HepG2 (cell line): ENCODE measurements around the gene EBLN2. TPM values are rescaled to one million over a fixed set of nuclear protein-coding genes. Genes with fewer than 3 reads are reported as not detected.

ENCODE experiments used
- ATAC-seq: fragments of 200-7000 bp; cut with Tn5 transposase; 3 replicates; pipeline ENCODE4 v1.9.1; 2020; ENCODE audit warnings: mild to moderate bottlenecking, moderate library complexity
- BruUV-seq: library from RNA; stranded (reverse); fragments of 400-500 nt; replicated peaks from 2 replicates; lab custom pipeline; 2021; lab: Mats Ljungman, UMichigan
- CTCF ChIA-PET: fragments of 300-600 bp; formaldehyde crosslinking; extraction: SDS; loops from one replicate; lab custom pipeline; 2021; ENCODE audit warnings: low total read pairs, inconsistent platforms, low intra/inter-chr PET ratio; lab: Yijun Ruan, JAX
- POLR2A ChIA-PET: fragments of 350-600 bp; sonication (Branson Sonifier 250); formaldehyde crosslinking; loops from one replicate; lab custom pipeline; 2020; ENCODE audit warnings: antibody characterized with exemption, inconsistent platforms; lab: Yijun Ruan, JAX
- DNase-seq: peaks from one replicate; pipeline ENCODE4 v3.0.0-alpha.2; 2015; ENCODE audit warnings: low spot score
- FAIRE-seq: peaks from 3 replicates; lab custom pipeline; 2011; peaks lifted over from hg19 to GRCh38; lab: Jason Lieb, UNC
- H2AFZ ChIP-seq: one replicate; pipeline ENCODE4 v1.6.1; 2011; ENCODE audit warnings: low read length, inconsistent platforms
- H3K27ac ChIP-seq: fragments of 300-600 bp; 3 replicates; pipeline ENCODE4 v1.8.0; 2011; ENCODE audit warnings: mixed run types, mild to moderate bottlenecking, mixed read lengths, low read length, inconsistent platforms; ENCODE audit not compliant: insufficient read depth; ENCODE audit errors: extremely low read length
- H3K27me3 ChIP-seq, 2 experiments: fragments of 200-600 bp in 1 of 2; 2 replicates in 1 of 2; 3 replicates in 1 of 2; pipeline versions ENCODE4 v1.6.0 to v1.8.0; 2011; ENCODE audit warnings: low read length in 2 of 2, mild to moderate bottlenecking in 2 of 2, moderate library complexity in 2 of 2, inconsistent platforms in 1 of 2; ENCODE audit not compliant: insufficient read depth in 2 of 2, control insufficient read depth in 1 of 2
- H3K36me3 ChIP-seq, 2 experiments: fragments of 200-600 bp in 1 of 2; replicated peaks in 1 of 2; 2 replicates in 1 of 2; 3 replicates in 1 of 2; pipeline versions ENCODE4 v1.5.1 to v1.8.0; 2011; ENCODE audit warnings: low read length in 2 of 2, inconsistent platforms in 1 of 2; ENCODE audit not compliant: insufficient read depth in 2 of 2, control insufficient read depth in 1 of 2
- H3K4me1 ChIP-seq: 2 replicates; pipeline ENCODE4 v1.5.1; 2012; ENCODE audit warnings: low read length, inconsistent platforms; ENCODE audit not compliant: insufficient read depth
- H3K4me2 ChIP-seq: 2 replicates; pipeline ENCODE4 v1.6.0; 2011; ENCODE audit warnings: low read depth, low read length, inconsistent platforms
- H3K4me3 ChIP-seq, 3 experiments: fragments of 200-600 bp in 1 of 3; sonication (generic), shearing (Covaris generic) in 1 of 3; replicated peaks in 1 of 3; 2 replicates each; pipeline ENCODE4 v1.5.1; 2011 to 2016; ENCODE audit warnings: low read length in 3 of 3, inconsistent platforms in 2 of 3, low read depth in 2 of 3, mild to moderate bottlenecking in 2 of 3, control low read depth in 1 of 3, mixed read lengths in 1 of 3; ENCODE audit not compliant: insufficient read depth in 1 of 3
- H3K79me2 ChIP-seq: one replicate; pipeline ENCODE4 v1.6.1; 2011; ENCODE audit warnings: low read length, inconsistent platforms; ENCODE audit not compliant: insufficient read depth
- H3K9ac ChIP-seq: 2 replicates; pipeline ENCODE4 v1.6.0; 2011; ENCODE audit warnings: mild to moderate bottlenecking, low read depth, low read length, inconsistent platforms; ENCODE audit not compliant: insufficient read depth
- H3K9me3 ChIP-seq: 2 replicates; pipeline ENCODE4 v1.5.1; 2012; ENCODE audit warnings: mild to moderate bottlenecking, low read length
- H4K20me1 ChIP-seq: 2 replicates; pipeline ENCODE4 v1.6.0; 2011; ENCODE audit warnings: inconsistent platforms, mild to moderate bottlenecking, low read length, moderate library complexity; ENCODE audit not compliant: insufficient read depth
- ATF7-NPFF ChIP-seq: sonication (generic); formaldehyde crosslinking; IDR thresholded peaks from 2 replicates; pipeline ENCODE4 v1.8.1; 2023; ENCODE audit warnings: mild to moderate bottlenecking, low read depth, missing genetic modification reagents, moderate library complexity
- DR1 ChIP-seq: sonication (generic); formaldehyde crosslinking; IDR thresholded peaks from 2 replicates; pipeline ENCODE4 v1.8.0; 2021; ENCODE audit warnings: mild to moderate bottlenecking, missing genetic modification reagents, inconsistent platforms
- ELF4 ChIP-seq: sonication (generic); formaldehyde crosslinking; IDR thresholded peaks from 2 replicates; pipeline ENCODE4 v1.5.0; 2020; ENCODE audit warnings: missing genetic modification reagents, mild to moderate bottlenecking, moderate library complexity, borderline replicate concordance
- GATAD1 ChIP-seq: IDR thresholded peaks from 2 replicates; pipeline ENCODE4 v1.6.1; 2016; ENCODE audit warnings: missing genetic modification reagents, missing compliant biosample characterization
- MAF1 ChIP-seq: sonication (generic); formaldehyde crosslinking; IDR thresholded peaks from 2 replicates; pipeline ENCODE4 v1.5.0; 2020; ENCODE audit warnings: missing genetic modification reagents, borderline replicate concordance
- RARA ChIP-seq: IDR thresholded peaks from 2 replicates; pipeline ENCODE4 v1.6.1; 2016; ENCODE audit warnings: missing genetic modification reagents, missing compliant biosample characterization
- ZNF44 ChIP-seq: sonication (generic); formaldehyde crosslinking; IDR thresholded peaks from 2 replicates; pipeline ENCODE4 v1.5.1; 2020; ENCODE audit warnings: mild to moderate bottlenecking, missing genetic modification reagents
- ZNF749 ChIP-seq: sonication (generic); formaldehyde crosslinking; IDR thresholded peaks from 2 replicates; pipeline ENCODE4 v1.8.0; 2022; ENCODE audit warnings: mild to moderate bottlenecking, missing genetic modification reagents, moderate library complexity, borderline replicate concordance
- ZNF768 ChIP-seq: sonication (generic); formaldehyde crosslinking; IDR thresholded peaks from 2 replicates; pipeline ENCODE4 v1.4.0; 2020; ENCODE audit warnings: missing genetic modification reagents
- WGBS: methylation state at CpG from one replicate; pipeline ENCODE4 v1.1.6; 2017; ENCODE audit warnings: low lambda C conversion rate; 5-methylcytosine and 5-hydroxymethylcytosine counted together
- in situ Hi-C: cut with HindIII; loops from 2 replicates; pipeline ENCODE4 v1.10.0; 2017; ENCODE audit warnings: low pct_unique_long_range_greater_than_20kb; ENCODE audit not compliant: extremely low pct_ligation_motif_present
- intact Hi-C: fragments of 100-400 bp; cut with micrococcal nuclease; formaldehyde crosslinking; loops from one replicate; pipeline ENCODE4 v1.10.0; 2022; ENCODE audit not compliant: unreplicated experiment
- polyA plus RNA-seq, 8 experiments: library from polyadenylated mRNA; depleted of rRNA in 3 of 8; stranded (reverse) in 7 of 8; unstranded in 1 of 8; fragments of >200 nt; fragmentation: Illumina TruSeq in 4 of 8; extraction: Trizol in 4 of 8; gene quantifications; 2 replicates each; pipeline versions ENCODE4 v1.2.1 to v1.2.3, GENCODE V29; 2011 to 2016; ENCODE audit warnings: low read depth in 4 of 8, missing spikeins in 1 of 8, mixed read lengths in 1 of 8; ENCODE audit not compliant: insufficient read depth in 1 of 8
- total RNA-seq, 5 experiments: library from RNA; depleted of rRNA; stranded (reverse); fragments of >200 nt; fragmentation: Illumina TruSeq; extraction: Trizol; gene quantifications; 2 replicates each; pipeline ENCODE4 v1.2.3, GENCODE V29; 2016; ENCODE audit warnings: low read depth in 1 of 5
- TF ChIP-seq, protein P1 (sequence below): sonication (generic); formaldehyde crosslinking; IDR thresholded peaks from 2 replicates; pipeline ENCODE4 v1.5.0; 2020; ENCODE audit warnings: mild to moderate bottlenecking, missing genetic modification reagents
- TF ChIP-seq, protein P2 (sequence below): sonication (generic); formaldehyde crosslinking; IDR thresholded peaks from 2 replicates; pipeline ENCODE4 v1.4.0; 2020; ENCODE audit warnings: low read depth, missing genetic modification reagents
- TF ChIP-seq, protein P3 (sequence below): sonication (generic); formaldehyde crosslinking; IDR thresholded peaks from 2 replicates; pipeline ENCODE4 v1.9.0; 2021; ENCODE audit warnings: missing genetic modification reagents, mild to moderate bottlenecking, borderline replicate concordance

The EBLN2 gene
- total and polyA plus RNA-seq, 2 of the 13 experiments (the other 11 are each of a cell fraction or from before 2014, with no cell fraction given), result 3.3 to 8.3 TPM

DNA sequence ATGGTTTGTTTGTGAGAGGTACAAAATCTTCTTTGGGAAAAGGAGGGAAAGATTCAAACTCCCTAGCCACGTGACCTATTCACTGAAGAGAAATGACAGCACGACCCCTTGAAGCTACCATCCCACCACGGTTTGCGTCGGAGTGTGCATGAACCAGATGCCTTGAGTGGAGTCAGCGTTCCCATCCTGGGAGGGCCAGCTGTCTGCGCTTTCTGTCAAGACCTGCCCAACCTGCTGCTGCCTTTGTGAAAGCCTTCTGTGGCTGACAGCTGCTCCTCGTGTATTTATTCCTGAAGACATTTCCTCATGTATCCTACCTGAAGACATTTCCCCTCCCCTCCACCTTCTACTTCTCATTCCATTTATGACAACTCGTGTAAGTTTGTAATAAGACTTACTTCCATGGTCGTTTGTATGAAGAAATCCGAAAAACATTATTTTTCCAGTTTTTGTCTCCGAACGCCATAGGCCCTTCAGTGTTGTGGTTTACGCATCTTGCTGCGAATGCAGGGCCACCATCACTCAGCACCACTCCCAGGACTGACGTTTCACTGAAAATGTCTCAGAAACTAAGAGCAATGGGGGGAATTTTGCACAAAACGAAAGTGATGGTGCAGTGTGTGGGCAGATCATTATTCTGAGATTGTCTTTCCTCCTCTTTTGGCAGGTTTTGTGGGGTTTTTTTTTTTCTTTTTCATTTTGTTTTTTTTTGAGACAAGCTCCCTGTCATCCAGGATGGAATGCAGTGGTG, 18.9 kb downstream of the EBLN2 start:
- Histone ChIP-seq H3K79me2 (no peaks in the 10 kb centered on the region), H3K4me1 (no peaks in the 10 kb centered on the region), H3K9ac (no peak overlapping the region), H3K27me3 (no peaks in the 10 kb centered on the region; a peak in 1 of 5 replicates), H3K9me3 (no peaks in the 10 kb centered on the region), H3K36me3 (no peaks in the 10 kb centered on the region), H2AFZ (no peak overlapping the region), H3K4me2 (no peak overlapping the region), H4K20me1 (no peaks in the 10 kb centered on the region), H3K4me3 (no peak overlapping the region), H3K27ac (no peak overlapping the region)
- no peak for FAIRE-seq
- ChIA-PET CTCF (no interaction called here), POLR2A (no interaction called here)
- DNase-seq, result no peak
- no peak for ATAC-seq
- no TSS peak for BruUV-seq
- TF ChIP-seq ZNF44 (CRISPR knock-in tag), result no peak
- TF ChIP-seq MAF1, result no peak
- TF ChIP-seq GATAD1 (CRISPR knock-in tag), result no peak
- TF ChIP-seq DR1 (CRISPR knock-in tag), result no peak
- TF ChIP-seq, protein P1, sequence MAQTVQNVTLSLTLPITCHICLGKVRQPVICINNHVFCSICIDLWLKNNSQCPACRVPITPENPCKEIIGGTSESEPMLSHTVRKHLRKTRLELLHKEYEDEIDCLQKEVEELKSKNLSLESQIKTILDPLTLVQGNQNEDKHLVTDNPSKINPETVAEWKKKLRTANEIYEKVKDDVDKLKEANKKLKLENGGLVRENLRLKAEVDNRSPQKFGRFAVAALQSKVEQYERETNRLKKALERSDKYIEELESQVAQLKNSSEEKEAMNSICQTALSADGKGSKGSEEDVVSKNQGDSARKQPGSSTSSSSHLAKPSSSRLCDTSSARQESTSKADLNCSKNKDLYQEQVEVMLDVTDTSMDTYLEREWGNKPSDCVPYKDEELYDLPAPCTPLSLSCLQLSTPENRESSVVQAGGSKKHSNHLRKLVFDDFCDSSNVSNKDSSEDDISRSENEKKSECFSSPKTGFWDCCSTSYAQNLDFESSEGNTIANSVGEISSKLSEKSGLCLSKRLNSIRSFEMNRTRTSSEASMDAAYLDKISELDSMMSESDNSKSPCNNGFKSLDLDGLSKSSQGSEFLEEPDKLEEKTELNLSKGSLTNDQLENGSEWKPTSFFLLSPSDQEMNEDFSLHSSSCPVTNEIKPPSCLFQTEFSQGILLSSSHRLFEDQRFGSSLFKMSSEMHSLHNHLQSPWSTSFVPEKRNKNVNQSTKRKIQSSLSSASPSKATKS, result no peak
- TF ChIP-seq ATF7-NPFF, result no peak
- no peak for TF ChIP-seq RARA
- no peak for TF ChIP-seq ELF4 (CRISPR knock-in tag)
- TF ChIP-seq ZNF768 (CRISPR knock-in tag), result no peak
- TF ChIP-seq ZNF749, result no peak
- TF ChIP-seq, protein P2, sequence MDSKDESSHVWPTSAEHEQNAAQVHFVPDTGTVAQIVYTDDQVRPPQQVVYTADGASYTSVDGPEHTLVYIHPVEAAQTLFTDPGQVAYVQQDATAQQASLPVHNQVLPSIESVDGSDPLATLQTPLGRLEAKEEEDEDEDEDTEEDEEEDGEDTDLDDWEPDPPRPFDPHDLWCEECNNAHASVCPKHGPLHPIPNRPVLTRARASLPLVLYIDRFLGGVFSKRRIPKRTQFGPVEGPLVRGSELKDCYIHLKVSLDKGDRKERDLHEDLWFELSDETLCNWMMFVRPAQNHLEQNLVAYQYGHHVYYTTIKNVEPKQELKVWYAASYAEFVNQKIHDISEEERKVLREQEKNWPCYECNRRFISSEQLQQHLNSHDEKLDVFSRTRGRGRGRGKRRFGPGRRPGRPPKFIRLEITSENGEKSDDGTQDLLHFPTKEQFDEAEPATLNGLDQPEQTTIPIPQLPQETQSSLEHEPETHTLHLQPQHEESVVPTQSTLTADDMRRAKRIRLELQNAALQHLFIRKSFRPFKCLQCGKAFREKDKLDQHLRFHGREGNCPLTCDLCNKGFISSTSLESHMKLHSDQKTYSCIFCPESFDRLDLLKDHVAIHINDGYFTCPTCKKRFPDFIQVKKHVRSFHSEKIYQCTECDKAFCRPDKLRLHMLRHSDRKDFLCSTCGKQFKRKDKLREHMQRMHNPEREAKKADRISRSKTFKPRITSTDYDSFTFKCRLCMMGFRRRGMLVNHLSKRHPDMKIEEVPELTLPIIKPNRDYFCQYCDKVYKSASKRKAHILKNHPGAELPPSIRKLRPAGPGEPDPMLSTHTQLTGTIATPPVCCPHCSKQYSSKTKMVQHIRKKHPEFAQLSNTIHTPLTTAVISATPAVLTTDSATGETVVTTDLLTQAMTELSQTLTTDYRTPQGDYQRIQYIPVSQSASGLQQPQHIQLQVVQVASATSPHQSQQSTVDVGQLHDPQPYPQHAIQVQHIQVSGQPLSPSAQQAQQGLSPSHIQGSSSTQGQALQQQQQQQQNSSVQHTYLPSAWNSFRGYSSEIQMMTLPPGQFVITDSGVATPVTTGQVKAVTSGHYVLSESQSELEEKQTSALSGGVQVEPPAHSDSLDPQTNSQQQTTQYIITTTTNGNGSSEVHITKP (CRISPR knock-in tag), result no peak
- TF ChIP-seq, protein P3, sequence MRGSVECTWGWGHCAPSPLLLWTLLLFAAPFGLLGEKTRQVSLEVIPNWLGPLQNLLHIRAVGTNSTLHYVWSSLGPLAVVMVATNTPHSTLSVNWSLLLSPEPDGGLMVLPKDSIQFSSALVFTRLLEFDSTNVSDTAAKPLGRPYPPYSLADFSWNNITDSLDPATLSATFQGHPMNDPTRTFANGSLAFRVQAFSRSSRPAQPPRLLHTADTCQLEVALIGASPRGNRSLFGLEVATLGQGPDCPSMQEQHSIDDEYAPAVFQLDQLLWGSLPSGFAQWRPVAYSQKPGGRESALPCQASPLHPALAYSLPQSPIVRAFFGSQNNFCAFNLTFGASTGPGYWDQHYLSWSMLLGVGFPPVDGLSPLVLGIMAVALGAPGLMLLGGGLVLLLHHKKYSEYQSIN (CRISPR knock-in tag), result no peak
- in situ Hi-C loops (loop anchor here (10.0 to 25.0 kb wide), 2 partner anchors 236 to 1368 kb away; partner anchors contain the start of gene SHQ1), intact Hi-C loops (loop anchor here (10.0 kb wide), 1 partner anchor 1126 kb away; no protein-coding TSS in a partner anchor)
- WGBS, result 64% methylated on average over 17 of the region's 17 CpGs
